Skin of body (tissue), 2 donors: ENCODE results near the gene DOCK9. TPM values are rescaled to one million over a fixed set of nuclear protein-coding genes. Genes with fewer than 3 reads are reported as not detected.

ENCODE experiments used
- DNase-seq: peaks from one replicate; lab custom pipeline; 2025; lab: John Stamatoyannopoulos, UW
- total RNA-seq: library from RNA; depleted of rRNA; stranded (reverse); fragments of >200 nt; gene quantifications from one replicate; pipeline ENCODE4 v1.2.3, GENCODE V29; 2014

DOCK9 gene
- total RNA-seq, 1 donor from 2014 or later, result 89.1 TPM

DNA sequence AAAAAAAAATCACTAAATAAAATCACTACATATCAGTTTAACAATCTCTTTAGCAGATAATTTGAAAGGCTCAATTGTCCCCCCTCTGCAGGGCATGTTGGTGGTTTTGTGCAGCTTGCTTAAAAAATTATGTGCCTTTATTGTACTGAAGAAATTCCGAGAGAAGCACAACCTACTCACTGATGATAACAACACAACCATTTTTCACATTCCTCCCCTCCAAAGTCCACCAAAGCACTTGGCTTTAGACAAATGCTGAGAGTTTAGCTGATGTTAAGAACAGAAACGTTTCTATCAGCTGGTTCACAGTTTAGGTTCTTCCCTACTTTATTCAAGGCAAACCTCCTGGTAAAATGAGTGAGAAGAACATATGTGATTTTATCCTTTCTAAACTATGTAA, 923 bp downstream of the DOCK9 start:
- DNase-seq, result no peak

DNA sequence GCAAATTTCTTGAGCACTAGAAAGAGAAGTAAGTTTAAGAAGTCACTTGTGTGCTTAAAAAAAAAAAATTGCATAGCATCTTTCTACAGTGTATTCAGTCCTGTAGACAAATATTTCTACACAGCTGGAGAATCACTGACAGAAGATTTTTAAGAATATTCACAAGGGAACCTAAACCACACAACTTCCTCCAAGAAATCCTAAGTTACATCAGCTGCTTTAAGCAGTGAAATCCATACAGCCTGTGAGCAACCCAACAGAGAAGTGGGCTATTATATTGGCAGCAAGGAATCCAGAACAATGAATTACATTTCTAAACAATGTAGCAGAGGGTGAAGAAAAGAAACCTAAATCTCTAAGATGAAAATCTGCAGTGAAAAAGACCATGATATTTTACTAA, 1.5 kb downstream of the DOCK9 start:
- peak; percentile 69 for DNase-seq

DNA sequence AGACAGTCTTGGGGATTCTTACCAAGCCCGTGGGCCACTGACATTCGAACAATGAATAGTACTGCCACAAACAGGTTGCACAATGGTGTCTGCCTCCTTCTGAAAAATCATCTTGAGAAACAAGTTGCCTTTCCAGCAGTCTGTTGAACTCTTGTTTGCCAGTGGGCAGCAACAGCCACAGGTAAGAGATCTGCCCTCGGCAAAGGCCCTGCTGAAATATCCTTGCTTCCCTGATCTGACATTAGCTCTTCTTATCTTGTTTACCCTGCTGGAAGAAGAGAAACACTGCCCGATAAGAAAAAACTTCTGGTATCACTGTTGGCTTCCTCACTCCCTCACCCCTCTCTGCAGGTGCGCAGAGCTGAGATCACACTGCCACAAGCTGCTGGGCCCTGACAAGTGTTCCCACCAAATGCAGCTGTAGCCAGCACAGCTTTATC, 2.0 kb downstream of the DOCK9 start:
- no peak for DNase-seq

DNA sequence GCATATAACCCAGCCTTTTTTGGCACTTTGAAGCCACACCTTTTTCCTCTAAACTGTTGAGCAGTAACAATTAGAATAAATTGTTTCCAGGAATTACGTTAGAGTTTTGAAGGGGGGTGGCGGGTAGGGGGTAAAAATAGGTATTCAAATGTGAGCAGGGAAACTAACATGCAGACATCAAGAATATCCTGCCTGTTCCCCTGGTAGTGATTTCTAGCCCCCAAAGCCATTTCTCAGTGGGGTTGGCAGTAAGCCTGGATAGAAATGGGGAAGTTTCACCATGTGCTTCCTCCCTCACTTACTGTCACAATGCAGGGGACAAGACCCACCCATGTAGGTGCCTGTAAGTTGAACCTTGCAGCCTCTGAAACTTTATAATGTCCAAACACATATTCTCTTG, 3.8 kb downstream of the DOCK9 start:
- DNase-seq, result peak; percentile 49

DNA sequence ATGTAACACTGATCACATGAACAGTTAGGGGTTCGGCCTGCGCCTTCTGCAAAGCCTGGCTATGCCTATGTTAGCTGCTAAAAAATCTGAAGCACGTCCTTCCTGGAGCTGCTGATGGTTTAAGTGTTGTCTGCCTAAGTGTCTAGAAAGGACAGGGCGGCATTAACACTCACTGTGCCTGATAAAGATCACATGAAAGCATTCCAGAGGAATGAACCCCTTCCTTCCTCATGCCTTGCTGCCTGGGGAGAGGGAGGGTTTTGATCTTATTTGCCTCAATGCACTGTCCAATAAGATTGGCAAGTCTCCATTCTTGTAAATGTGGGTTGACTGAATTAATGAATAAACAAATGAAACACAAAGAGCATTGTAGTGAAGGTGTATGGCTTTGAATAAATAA, 5.2 kb downstream of the DOCK9 start:
- no peak for DNase-seq

DNA sequence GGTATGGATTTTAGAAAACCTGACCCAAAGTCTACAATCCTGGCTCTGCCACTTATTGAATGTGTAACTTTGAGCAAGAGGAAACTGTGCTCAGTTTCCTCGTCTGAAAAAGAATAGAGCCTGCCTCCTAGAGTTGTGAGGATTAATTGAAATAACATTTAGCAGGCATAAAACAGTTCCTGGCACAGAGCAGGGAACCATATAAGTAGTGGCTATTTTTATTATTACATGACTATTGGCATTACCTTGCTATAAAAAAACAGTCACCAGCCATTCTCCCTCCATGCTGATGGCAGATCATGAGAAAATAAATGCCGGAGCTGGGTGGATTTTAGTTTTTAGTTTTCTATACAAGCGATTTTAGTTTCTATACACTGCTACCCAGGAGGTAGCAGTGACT, 5.8 kb downstream of the DOCK9 start:
- no peak for DNase-seq

DNA sequence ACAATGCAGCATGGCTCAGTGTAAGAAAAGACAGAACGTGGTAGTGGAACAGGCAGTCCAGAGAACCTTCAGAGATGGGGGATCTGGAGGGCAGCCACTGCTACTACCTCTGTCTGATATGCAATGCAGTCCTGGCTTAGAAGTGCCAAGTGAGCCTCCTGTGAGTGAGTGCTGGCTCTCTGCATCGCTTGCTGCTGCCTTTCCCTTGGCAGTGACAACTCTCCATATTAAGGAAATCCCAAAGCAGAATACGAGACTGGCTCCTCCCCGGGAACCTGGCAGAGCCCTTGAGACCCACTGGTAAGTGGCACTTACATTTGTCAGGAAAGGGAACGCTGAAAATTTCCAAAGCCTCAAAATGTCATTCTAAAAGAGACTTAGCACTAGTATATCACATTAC, 7.5 kb downstream of the DOCK9 start:
- no peak for DNase-seq

DNA sequence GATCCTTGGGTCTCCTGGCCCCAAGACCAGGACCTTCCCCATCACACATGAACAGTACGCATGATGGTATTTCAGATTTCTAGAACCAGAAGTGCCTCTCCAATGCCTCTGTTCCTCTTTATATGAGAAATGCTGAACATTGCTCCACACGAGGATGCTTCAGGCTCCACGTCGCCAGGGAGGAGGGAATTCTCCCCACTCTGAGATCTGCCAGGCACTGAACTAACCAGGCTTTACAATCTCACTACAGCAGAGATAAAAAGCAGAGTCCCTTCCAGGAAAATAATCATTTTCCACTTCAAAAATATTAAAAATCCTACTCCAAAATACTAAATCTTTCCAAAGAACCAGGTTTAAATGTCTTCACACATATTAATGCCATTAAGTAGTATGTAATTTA, 10.4 kb downstream of the DOCK9 start:
- DNase-seq, result no peak

DNA sequence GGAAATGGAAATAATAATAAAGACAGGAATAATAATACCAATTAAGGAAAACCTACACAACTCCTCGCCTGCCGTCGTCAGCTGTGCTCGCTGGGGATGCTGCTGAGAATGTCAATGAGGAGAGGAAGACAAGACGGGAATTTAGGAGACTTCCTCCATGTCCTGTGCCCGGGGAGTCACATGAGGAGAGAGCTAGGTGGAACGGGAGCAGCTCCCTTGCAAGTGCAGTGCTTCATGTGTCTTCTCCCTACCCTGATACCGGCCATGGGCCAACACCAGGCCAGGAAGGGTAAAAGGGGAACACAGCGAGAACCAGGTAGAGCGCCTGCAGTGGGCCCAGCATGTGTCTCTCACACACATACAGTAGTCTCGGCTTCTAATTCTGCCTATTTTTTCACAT, 11.8 kb downstream of the DOCK9 start:
- no peak for DNase-seq

DNA sequence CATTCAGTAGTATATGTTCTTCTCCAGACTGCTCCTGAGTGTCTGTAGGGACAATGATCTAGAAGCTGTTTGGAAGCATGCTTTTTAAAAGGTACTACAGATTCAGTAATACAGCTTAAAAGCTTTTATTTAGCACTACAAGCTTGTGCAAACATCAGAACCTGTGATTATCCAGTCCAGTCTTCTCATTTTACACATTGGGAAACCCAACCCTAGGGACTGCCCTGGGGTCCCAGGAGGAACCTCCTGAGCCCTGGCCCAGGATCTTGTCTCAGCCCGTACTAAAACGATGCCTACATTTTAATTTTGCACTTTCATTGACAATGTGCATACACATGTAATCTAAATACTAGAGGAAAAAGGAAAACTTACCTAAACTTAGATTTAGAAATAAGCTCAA, 12.5 kb downstream of the DOCK9 start:
- no peak for DNase-seq

DNA sequence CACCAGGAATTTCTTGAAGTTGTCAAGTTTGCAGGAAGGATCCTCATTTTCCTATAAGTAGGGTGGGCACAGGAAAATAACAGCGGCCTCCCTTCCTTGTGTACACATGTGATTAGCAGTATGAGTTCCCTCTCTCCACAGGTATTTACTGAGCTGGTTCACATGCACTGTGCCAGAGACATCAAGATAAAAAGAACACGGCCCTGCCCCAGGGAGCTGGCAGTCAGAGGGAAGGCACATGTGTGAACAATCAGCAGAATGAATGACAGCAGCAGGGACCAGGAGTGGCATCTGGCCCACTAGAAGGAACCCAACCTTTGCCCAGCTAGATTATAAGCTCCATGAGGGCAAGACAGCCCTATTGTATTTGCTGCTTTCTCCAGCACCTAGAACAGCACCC, 13.9 kb downstream of the DOCK9 start:
- DNase-seq, result no peak

DNA sequence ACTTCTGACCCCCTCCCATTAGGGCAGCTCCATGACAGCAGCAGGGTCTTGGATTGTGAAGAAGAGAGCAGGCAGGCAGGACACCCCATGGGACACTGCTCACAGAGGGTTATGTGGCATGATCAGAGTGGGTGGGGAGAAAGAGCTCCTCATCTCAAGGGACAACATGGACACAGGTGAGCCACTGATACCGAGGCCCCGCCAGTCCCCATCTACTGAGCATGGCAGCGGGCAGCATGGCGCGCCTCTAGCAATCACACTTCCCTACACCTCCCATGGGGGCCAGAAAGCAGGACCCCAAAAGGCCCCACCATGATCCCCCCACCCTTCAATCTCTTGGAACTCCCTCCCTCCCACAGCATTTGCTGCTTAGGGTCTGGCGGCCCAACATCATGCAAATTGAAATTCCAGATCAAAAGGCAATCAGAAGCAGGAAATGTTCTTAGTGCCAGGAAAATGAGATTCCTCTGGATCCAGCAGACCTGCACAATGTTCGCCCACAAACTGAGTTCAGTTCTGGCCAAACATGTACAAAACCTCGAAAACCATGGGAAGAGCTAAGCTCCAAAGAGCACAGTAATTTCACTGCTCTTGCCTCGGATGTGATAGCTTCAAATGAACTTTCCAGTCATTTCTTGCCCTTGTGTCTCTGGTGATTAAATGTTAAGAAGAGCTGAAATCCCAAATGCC, 14.8 kb downstream of the DOCK9 start:
- DNase-seq, result no peak

DNA sequence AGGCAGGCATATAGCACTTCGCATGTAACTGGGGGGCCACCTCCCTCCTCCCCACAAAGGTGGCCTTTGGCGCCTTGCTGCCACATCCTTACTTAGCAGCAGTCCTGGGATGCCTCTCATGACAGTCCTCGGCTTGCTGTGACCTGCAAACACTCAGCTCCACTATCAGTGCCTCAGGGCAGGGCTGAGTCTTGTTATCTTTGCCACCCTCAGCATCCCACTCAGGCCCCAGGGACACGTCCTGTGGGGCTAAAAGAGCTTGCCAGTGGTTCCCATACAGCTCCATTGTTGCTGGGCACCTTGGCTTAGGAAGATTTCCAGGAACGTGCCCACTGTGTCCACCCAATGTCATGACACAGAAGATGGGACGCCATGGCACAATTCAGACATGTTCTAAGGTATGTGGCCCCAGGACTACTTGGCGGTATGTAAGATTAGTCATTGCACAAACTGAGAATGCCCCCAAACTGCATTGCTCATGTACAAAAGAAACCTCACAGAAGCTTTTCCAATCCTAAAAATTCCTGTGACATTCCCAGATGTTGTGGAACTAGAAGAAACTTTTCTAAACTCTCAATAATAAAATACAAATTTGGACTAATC, 16.3 kb downstream of the DOCK9 start:
- DNase-seq, result no peak

DNA sequence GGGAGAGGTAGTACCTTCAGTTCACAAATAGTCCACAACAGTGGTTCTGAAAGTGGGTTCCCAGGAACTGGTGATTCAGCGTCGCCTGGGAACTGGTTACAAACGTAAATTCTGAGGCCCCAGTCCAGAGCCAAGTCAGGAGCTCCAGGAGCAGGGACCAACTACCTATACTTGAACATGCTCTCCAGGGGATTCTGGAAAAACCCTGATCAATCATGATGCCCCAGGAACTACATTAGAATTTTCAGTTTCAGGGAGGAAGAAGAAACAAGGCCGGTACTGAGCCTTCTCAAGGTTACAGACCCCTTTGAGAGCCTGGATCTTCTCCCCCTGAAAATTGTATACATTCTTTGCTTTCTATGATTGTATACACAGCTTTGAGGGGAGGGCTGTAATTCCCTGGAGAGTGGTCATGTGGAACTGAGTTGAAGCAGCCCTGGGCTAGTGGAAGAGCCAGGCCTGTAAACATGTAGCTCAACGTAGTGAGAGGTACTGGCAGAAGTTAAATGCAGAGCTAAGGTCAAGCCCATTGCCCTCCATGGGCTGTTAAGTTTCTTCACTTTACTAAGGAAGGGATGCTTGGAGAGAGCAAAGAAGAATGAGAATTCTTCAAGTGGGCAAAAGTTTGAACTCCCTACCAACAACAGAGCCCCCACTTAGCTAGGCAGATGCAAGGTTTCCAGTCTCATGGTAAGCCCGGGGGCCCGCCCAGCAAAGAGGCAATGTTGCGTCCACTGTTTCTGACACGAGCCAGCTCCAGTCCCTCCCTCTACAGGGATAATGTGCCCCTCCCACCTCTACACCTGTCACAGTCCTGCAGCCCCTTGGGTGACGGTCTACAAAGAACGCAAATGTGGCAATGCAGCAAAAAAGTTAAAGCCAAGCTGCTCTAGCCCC, 17.0 kb downstream of the DOCK9 start:
- no peak for DNase-seq

DNA sequence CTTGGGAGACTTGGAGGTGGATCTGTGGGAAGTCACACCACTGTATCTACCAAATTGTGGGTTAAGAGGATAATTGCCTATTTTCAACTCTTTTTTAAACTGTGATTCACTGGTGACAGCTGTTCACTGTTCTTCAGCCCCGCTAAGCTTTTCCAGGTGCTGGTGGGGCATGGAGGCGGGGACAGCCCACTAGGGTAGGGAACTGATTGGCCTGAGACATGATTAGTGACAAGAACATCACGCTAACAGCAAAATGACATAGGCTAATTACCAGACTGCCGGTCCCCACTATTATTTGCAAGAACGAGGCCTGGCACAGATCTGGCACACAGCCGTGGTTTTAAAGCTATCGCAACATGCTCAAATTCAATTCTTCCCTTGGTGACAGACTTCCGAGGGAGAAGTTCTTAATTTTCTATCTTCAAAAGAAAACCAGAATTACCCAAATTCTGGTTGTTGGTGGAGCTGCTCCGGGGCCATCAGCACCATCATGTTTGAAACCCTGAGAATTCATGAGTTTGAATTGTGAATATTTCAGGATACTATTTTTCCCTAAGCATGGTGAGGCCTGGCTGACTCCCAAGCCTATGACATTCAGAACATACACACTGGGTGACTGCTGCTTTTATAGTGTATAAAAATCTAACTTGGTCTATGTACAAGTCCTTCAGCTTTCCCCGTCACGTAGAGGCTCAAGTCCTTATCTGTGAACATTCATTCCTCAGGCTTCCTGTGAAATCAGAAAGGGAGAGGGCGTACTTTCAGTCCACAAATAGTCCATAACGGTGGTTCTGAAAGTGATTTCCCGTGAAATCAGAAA, 17.9 kb downstream of the DOCK9 start:
- DNase-seq, result no peak

DNA sequence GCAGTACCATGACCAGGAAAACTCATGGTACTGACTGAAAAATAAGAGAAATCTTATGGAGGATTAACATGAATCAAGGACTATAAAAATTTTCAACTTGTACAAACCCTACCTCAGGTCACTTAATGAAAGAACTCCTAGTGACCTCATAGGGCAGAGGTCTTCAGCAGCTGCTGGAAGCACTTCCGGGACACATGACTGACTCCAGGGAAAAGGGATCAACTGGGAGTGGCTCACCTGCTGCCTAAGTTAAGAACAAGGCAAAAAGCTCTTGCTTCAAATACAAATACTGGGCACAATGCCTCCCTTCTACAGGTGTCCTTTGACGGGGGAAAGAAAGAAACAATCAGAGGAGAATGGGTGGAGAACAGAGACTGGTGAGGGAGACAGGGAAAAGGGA, 18.6 kb downstream of the DOCK9 start:
- DNase-seq, result no peak

DNA sequence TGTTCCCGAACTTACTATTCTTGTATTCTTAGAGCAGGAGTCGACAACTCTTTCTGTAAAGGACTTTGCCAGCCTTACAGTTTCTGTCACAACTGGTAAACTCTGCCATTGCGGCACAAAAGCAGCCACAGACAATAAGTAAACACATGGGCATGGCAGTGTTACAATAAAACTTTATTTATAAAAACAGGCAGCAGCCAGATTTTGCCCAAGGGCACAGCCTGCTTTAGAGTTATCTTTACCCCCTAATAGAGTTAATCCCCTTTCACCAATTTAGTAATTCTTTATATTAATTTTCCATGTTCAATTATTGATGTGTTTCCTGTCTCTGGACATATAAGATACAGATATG, 19.4 kb downstream of the DOCK9 start:
- DNase-seq, result no peak

DNA sequence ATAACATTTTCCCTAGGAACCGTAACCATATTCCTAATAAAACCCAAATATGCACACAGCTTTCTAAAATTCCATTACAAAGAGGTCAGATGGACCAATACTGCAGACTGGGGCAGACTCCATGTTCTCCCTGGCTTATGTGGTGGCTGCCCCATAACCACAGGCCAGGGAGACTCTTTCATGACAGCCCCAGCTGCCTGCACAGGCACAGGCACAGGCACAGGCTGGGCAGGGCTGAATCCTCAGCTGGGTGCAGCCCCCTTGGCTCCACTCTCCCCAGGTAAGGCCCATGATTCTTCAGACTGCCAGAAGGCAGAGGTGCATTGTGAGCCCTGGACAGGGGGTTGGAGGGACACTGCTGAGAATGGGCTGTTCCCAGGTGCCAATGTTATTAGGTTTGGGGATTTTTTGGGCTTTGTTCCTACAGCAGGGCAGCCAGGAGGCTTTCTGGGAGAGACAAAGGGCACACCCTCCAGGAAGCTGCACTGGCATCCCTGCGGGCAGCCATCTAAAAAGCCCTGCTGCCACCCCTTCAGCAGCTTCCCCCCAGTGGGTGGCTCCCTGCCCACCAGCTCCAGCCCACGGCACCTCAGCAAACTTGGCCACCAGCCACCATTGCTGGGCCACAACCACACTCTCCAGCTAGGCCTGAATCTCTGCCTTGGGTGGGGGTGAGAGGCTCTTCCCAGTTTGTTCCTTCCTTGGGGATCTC, 20.0 kb downstream of the DOCK9 start:
- no peak for DNase-seq

DNA sequence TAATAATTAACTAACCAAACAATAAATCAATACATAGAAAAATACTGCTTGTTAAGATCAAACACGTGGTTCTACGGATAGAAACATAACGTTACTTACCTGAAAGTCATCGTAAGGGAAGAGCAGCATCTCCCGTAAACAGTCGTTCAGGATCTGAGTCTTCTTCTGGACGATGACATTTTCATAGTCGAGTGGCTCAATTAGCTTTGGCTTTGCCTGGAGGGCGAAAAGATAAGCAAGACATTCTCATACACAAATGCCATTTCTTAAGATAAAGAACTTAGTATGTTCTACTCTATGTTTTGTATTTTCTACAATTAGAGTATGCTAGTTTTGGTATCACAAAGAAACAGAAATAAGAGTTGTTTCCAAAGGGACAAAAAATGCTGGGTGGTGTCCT, 22.5 kb downstream of the DOCK9 start:
- DNase-seq, result no peak

DNA sequence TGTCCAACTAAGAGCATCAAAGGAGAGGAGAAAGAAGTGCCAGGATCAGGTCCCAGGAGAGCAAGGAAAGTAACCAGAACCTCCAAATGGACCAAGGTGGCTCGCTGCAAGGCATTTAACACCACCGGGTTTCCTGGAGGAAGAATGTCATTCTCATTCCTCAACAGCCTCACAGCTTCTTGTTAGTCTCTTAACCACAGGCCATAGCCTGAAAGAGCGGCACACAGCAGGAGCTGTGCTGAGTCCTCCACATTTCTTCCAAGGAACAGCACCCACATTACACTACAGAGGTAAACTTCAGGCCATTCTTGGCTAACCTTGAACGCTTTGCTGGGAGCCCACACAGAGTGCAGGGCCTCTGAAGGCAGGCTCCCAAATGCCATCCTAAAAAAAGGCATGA, 23.6 kb downstream of the DOCK9 start:
- DNase-seq, result no peak

DNA sequence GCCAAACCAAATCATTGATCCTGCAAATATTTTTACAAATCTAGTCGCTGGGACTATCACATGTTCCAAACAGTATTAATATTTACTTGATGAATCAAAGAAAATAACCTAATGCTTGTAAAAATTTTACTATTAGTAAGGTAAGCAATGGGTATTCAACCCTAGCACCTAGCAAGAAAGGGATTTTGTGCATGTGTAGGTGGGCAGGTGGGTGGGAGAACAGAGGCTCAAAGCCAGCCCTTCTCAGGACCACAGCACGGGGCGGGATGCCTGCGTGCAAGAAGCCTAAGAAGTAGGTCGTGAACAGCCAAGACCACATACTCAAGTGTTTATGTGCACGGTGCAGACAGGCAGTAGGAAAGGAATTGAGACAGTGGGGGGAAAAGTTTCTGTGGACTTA, 26.6 kb downstream of the DOCK9 start:
- DNase-seq, result no peak
